ENCODE measurements around the gene HIPK2. TPM values are rescaled to one million over a fixed set of nuclear protein-coding genes. Genes with fewer than 3 reads are reported as not detected.

HIPK2 gene
- total and polyA plus RNA-seq, 10 of the 15 experiments (the other 5 are each of a cell fraction or from before 2014, with no cell fraction given): 1.7 to 39.0 (median 9.4) TPM

- TF ChIP-seq BACH1 (IDR thresholded peaks at IDR 0.05; ENCODE audit: borderline replicate concordance): no peak
- no peak for TF ChIP-seq NFYB (IDR thresholded peaks at IDR 0.05; ENCODE audit: insufficient read depth, low read depth, low read length)
- TF ChIP-seq WRNIP1 (IDR thresholded peaks at IDR 0.05; ENCODE audit: borderline replicate concordance, low read depth, low read length): no peak
- TF ChIP-seq PRDM15 (CRISPR knock-in tag; IDR thresholded peaks at IDR 0.05): no peak
- no peak for TF ChIP-seq CBFB (IDR thresholded peaks at IDR 0.05; ENCODE audit: low read depth)
- no peak for TF ChIP-seq CHD4 (IDR thresholded peaks at IDR 0.05)
- TF ChIP-seq POLR2A (IDR thresholded peaks at IDR 0.05; ENCODE audit: low read depth, low read length): no peak
- no peak for TF ChIP-seq ZNF687 (IDR thresholded peaks at IDR 0.05)
- TF ChIP-seq NFYA (IDR thresholded peaks at IDR 0.05; ENCODE audit: borderline replicate concordance, low read depth, low read length): no peak
Measured at GRCh38 chr7:139635526-139636302, 142.1 kb downstream of the HIPK2 start (continued).

Measured in GM12878 (cell line).